ENCODE data around the gene SLC1A4.

DNA sequence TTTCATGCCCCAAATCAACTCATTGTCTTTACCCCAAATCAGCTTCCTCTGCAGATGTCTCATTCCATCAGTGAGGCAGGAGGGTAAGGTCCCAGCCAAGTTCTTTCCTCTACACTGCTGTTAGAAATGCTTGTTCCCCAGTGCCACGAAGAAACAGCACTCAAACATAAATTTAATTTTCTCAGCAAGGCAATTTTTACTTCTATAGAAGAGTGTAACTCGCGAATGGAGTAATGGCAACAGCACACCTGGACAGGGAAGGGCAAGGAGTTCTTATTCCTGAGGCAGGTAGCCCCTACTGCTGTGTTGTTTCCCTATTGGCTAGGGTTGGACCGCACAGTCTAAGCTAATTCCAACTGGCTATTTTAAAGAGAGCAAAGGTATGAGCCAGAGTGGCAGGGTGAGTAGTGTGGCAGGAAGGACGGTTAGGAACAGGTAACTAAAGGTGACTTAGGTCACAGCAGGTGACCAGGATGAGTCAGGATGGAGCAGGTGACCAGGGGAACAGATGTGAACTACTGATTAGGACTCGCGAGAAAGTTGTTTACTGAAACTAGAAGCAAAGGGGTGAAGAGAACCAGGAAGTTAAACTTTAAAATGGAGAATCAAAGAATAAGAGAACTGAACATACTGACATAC is 55.0 kb downstream of the SLC1A4 start:
- TF ChIP-seq POLR2AphosphoS5 (IDR thresholded peaks at IDR 0.05) (no peak), CTCF (IDR thresholded peaks at IDR 0.05) (no peak), POLR2A (IDR thresholded peaks at IDR 0.05) (no peak)

Measured in breast epithelium (tissue), 3 donors.